ENCODE data around the gene NBAS.

NBAS gene

DNA sequence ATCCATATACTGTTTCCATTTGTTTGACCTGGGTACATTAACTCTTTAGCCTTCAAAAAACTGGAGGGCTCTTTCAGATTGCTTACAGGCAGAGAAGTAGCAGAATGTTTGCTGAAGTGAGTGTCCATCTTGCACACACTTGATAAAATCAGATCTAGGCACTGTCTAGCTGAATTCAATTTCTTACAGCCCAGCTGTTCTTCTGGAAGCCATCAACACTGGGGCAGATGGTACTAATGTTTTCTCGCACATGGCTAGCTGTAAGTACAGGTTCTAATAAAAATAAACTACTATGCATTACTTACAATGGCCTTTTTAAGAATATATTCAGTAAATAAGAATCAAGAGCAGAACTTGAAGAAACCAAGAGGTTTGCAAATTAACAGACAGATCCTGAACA, 175.9 kb downstream of the NBAS start:
- no peak overlapping the region for H3K27ac ChIP-seq
- no peak overlapping the region for H3K4me3 ChIP-seq

DNA sequence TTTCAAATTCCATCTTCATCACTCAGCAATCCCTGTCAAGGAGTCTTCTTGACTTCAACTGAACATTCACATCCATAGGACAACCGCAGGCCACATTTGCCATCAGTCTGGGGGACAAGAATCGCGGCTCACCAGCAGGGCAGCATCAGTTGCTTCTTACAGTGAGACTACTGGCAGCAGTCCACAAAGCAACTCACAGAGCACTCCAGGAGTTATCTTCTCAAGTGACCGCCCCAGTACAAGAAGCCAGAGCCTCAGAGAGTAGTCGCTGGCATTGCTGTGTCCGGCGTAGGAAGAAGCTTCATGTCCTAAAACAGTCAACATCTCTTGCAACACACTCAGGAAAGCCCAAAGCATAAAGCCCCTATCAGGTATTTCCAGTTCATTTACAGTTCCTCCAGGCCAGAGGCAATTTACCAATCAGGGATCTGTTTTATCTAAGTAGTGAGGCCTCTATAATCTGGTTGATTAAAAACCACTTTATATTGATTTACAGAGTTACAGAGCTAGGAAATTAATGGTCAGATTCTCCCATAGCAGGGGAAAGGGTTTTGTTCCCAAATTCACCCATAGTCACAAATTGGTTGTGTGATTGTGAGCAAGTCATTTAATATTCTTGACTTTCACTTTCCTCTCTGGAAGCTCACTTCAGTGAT, 177.3 kb downstream of the NBAS start:
- H3K4me3 ChIP-seq = no peak overlapping the region
- H3K27ac ChIP-seq = no peak overlapping the region

DNA sequence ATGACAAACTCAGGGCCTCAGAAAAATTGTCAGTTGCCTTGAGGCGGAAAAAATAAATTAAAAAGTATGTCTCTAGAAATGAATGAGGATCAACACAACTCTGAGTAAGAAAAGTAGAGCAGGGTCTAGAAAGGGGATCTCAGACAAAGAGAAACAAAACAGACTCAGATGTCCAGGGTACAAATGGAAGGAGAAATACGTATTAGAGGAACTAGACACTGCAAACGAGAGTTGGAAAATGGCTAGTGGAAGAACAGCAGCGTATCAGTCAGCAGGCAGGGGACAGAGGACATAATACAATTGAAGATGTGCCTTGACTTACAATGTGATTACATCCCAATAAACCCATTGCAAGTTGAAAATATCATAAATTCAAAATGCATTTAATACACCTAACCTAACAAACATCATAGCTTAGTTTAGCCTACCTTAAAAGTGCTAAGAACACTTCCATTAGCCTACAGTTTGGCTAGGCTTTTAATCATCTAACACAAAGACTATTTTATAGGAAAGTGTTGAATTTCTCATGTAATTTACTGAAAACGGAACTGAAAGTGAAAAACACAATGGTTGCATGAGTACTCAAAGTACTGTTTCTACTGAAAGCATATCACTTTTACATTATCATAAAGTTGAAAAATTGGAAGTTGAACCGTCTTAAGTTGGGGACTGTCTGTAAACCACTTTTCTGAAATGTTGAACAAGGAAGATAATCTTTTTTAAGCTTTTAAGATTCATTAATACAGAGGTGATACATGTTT, 182.8 kb downstream of the NBAS start:
- Histone ChIP-seq H3K27ac (no peak overlapping the region), H3K4me3 (no peak overlapping the region)

DNA sequence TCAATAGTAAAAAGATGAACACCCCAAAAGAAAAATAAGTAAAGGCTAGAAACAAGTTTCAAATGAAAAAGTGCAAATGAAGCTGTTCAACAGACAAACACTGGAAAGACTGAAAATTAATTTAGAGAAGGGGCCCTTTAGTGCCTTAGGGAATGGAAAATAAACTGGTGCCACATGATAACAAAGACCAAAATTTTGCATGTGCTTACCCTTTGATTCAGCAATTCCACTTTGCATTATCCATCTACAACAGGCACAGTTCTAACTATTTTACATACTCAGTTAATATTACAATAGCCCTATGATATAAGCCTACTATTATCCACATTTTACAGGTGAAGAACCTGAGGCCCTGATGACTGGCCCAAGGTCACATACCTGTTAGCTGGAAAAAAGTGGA, 183.9 kb downstream of the NBAS start:
- Histone ChIP-seq H3K27ac (no peak overlapping the region), H3K4me3 (no peak overlapping the region)

DNA sequence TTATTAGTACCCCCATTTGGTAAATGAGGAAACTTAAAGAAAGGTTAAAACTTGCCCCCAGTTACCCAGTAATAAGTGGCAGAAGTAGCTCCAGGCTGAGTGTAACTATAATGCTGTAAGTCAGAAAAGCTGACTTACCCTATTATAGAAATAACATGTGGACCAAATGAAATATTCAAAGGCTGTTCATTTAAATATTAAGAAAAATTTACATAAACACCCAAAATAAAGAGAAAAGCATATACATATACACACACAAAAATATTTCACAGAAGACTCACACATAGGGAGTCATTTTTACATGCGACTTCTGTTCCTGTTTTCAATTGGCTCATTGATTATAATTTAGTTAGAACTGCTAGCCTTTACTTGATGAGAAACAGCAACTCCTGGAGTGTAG, 189.1 kb downstream of the NBAS start:
- H3K27ac ChIP-seq = no peak overlapping the region
- H3K4me3 ChIP-seq = no peak overlapping the region

DNA sequence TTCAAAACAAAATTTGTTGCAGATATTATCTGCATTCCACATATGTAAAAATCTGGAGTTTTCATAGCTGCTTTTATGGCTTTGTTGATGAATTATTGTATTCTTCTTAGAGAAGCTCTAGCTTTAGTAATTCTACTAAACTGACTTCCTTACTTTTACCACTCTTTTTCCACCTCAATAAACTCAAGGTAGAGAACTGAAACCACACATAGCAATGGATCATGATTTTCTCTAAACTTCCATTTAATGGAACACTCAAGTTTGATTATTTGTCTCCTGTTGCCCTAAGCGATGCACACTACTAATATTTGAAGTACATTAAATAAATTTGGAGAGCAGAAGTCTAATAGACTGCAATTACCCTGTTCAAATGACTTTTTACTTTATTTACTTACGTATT, 192.0 kb downstream of the NBAS start:
- no peak overlapping the region for H3K27ac ChIP-seq
- no peak overlapping the region for H3K4me3 ChIP-seq

DNA sequence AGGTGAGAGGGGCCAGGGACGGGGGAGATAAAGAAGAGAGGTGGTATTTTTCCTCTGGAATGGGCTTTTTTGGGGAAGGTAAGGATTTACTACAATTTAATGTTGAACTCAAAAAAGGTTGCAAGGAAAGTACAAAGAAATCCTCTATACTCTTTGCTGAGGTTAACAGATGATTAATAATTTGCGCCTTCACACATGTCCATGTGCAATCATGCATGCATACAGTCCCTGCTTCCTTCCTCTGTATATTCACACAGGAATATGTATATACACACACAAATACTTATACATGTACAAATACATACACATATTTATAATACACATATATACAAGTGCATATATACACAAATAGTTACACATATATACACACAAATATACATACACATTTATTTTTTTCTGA, 193.4 kb downstream of the NBAS start:
- no peak overlapping the region for H3K4me3 ChIP-seq
- H3K27ac ChIP-seq = no peak overlapping the region

DNA sequence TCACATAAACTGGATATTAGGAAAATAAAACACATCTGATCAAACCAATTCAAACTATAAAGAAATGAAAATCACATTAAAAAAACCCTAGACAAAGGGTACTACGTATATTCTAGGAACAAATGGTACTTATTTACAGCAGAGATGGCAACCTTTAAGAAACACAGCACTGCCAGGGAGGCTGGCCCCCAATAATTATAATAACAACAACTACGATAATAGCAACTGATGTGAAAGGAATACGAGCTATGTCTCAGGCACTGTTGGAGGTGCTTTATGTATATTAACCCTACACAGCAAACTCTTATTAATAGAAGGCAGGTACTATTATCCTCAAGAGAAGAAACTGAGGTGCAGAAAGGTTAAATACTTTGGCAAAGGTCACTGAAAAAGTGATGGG, 193.9 kb downstream of the NBAS start:
- no peak overlapping the region for H3K4me3 ChIP-seq
- no peak overlapping the region for H3K27ac ChIP-seq

DNA sequence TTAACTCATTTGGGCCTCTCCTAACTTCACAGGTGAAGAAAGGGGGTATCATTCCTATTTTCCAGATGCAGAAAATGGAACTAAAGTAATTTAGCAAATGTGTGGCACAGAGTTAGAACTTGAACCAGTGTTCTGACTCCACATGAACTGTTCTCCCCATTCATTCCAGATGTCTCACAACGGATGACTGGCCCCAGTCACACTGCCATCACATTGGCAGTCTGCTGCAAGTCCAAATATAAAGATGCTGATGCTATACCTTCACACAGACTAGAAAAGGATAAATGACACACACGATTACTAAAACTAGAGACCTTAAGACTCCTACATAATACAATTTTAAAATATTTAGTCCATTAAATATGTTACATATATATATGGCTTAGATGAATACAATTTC, 195.7 kb downstream of the NBAS start:
- Histone ChIP-seq H3K27ac (no peak overlapping the region), H3K4me3 (no peak overlapping the region)

DNA sequence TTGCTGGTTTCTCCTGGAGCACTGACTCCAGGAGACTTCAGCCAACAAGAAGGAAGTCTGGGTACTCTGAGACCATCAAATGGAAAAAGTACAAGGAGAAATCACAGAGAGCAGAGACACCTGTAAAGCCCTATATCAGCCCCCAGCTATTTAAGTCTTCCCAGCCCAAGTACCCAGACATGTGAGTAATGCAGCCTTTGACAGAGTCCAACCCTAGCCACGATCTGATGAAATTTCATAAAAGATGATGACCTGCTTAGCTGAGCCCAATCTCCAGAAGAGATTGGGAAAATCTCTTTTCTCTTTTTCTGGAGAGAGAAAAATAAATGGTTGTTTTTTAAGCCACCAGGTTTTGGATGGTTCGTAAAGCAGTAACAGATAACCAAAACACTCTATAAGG, 196.6 kb downstream of the NBAS start:
- H3K4me3 ChIP-seq = no peak overlapping the region
- H3K27ac ChIP-seq = no peak overlapping the region

DNA sequence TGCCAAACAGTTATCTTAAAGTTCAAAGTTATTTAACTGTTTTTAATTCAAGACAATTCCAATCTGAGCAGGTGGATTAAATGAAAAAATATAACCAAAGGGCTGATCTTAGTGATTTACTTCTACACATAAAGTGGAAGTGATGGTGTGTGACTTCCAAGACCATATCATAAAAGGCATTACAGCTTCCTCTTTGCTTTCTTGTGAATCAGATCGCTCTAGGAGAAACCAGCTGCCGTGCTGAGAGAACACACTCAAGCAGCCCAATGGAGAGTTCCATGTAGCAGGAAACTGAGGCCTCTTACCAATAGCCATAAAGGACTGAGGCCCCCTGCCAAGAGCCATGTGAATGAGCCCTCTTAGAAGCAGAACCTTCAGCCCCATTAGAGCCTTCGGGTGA, 197.4 kb downstream of the NBAS start:
- Histone ChIP-seq H3K27ac (no peak overlapping the region), H3K4me3 (no peak overlapping the region)

DNA sequence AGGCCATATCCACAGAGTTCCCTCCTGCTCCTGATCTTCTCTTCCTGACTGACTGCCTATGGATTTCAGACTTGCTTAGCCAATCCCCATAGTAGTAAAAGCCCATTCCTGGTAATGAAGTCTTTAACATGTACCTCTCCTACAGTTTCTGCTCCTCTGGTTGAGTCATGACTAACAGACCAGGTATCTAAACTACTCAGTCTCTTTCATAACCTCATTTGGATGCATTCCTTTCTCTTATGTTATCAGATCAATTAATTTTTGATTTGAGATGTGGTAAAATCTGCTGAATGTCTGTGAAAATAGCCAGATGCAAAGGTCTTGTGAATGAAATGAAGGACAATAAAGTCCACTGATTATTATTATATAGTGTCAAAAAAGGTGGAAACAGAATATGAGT, 198.0 kb downstream of the NBAS start:
- Histone ChIP-seq H3K4me3 (no peak overlapping the region), H3K27ac (no peak overlapping the region)

DNA sequence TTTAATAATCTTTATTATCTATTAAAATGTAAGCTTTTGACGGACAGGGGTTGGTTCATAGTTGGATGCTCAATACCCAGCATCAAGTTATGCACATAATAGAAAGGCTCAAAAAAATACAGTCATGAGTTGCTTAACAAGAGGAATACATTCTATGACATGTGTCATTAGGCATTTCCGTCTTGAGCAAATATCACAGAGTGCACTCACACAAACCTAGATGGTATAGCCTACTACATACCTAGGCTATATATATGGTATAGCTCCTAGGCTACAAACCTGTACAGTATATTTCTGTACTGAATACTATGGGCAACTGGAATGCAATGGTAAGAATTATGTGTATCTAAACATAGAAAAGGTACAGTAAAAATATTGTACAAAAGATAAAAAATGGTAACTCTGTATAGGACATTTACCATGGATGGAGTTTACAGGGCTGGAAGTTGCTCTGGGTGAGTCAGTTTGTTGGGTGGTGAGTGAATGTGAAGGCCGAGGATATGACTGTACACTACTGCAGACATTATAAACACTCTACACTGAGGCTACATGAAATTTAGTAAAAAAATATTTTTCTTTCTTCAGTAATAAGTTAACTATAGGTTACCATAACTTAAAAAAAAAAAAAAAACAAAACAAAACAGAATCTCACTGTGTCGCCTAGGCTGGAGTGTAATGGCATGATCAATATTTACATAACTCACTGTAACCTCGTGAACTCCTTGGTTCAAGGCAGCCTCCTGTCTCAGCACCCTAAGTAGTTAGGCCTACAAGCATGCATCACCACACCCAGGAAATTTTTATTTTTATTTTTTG, 201.2 kb downstream of the NBAS start:
- Histone ChIP-seq H3K27ac (no peak overlapping the region), H3K4me3 (no peak overlapping the region)

DNA sequence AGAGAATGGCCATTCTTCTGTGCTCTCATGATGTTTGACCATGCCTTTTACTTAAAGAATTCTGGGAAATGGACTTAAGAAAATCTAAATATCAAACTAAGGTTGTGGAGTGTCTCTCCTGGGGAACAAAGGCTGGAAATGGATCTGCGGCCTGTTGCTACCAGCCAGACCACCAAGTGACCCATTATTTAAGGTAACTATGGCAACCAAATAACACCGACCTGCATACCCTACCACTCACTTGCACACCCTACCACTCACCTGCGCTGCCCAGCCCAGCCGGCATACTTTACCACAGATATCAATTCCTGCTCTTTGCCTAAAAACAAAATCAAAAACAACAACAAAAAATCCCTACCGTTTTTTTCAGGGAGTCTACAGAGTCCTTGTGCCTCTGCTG, 203.2 kb downstream of the NBAS start:
- H3K27ac ChIP-seq = no peak overlapping the region
- H3K4me3 ChIP-seq = no peak overlapping the region

DNA sequence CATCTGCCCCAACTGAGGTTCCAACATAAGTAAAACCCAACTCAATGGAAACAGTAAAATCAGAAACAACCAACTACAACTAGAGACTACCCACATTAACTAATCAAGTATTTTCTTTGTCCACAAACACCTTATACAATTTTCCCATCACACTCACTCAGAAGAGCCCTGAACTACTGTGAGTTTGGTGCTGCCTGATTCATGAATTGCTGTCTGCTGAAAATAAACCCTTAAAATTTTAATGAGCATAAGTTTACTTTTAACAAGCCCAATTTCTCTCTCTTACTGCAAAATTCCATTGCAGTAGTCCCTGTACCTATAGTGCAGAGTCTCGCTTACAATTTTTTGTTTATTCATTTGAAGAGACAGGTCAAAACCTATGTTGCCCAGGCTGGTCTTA, 203.9 kb downstream of the NBAS start:
- H3K27ac ChIP-seq = no peak overlapping the region
- no peak overlapping the region for H3K4me3 ChIP-seq

DNA sequence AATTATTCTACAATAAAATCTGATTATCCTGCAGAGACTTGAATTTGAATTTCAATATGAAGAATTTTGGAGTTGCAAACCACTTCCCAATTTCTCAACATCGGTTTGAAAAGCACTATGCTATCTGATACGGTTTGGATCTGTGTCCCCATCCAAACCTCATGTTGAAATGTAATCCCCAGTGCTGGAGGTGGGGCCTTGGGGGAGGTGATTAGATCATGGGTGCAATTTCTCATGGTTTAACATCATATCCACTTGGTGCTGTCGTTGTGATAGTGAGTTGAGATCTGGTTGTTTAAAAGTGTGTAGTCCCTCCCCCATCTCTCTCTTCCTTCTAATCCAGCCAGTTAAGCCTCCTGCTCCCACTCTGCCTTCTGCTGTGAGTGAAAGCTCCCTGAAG, 205.7 kb downstream of the NBAS start:
- H3K4me3 ChIP-seq = no peak overlapping the region
- H3K27ac ChIP-seq = no peak overlapping the region

DNA sequence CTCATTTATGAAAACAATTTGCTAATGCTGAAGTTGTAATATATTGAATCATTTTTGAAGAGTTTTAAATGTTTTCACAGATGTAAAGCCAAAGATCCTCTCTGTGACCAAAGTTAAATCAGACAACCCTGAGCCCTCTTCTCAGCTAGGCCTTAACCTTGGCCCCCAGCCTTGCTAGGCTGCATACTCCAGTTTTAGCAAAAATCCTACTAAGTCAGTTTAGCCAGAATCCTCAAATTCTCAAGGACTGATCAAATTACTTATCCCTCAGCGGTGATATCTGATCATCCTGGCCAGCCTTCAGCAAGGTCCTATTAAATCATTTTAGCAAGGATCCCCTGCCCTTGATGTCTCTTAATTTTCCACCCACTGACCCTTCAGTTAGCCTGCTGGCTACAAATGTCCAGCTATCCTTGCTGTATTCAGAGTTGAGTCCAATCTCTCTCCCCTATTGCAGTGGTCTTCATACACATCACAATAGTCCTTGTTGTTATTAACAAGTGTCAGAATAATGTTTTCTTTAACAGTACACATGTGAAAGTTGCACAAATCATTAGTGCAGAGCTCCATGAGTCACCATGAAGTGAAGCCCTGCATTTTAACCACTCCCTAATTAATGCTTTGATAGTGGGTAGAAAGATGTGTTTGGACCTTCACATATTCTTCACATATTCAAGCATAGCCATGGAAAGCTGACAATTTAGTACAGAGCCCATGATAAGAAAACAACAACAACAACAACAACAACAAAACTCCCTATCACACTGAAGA, 206.4 kb downstream of the NBAS start:
- Histone ChIP-seq H3K27ac (no peak overlapping the region), H3K4me3 (no peak overlapping the region)

DNA sequence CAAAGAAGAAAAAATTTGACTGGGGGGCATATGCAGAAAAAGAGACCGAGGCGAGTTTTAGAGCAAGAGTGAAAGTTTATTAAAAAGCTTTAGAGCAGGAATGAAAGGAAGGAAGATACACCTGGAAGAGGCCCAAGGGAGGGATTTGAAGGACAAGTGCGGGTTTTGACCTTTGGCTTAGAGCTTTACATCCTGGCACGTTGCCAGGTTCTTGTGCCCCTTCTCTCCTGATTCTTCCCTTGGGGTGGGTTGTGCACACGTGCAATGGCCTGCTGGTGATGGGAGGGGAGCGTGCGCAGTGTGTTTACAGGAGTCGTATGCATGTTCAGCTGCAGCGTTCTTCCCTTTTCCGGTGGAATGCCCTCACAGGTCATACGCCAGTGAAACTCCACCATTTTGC, 208.8 kb downstream of the NBAS start:
- Histone ChIP-seq H3K4me3 (no peak overlapping the region), H3K27ac (no peak overlapping the region)

DNA sequence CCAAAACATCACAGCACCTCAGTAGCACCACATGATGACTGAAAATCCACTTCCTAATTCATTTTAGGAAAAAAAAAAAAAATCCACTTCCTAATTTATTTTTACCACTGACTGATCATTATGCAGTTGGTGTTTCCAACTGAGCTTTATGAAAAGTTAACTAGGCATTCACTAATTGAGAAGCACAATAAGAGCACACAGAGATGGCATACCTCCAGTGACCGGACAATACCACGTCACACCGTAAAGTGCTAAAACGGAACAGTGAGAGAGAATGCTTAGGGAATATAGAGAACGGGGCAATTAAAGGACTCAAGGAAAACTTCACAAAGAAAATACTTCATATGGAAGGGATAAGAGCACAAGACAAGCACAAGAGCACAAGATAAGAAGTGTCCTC, 212.5 kb downstream of the NBAS start:
- H3K4me3 ChIP-seq = no peak overlapping the region
- H3K27ac ChIP-seq = no peak overlapping the region

DNA sequence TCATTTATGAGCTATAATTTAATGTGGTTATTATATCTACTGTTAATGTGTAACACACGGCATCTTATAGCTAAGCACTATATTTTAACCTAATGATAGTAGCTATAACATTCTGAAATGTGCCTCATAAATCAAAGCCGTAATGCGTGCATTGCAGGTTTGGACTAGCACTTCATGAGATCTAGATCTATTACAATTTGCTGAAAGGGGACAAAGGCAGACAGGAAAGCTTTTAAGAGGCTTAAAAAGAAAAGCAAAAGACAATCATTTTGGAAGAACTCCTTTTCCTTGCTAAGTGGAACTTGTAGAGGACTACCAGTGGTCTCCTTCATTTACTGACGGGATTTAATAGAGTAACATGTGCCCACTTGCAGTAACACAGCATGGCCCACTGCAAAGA, 213.1 kb downstream of the NBAS start:
- H3K27ac ChIP-seq = no peak overlapping the region
- H3K4me3 ChIP-seq = no peak overlapping the region

Measured in skin epidermis (tissue), 12 donors.